Stromal cell of bone marrow (primary cell): ENCODE data around the gene OR10H1.
"Not testable (repeated sequence)": the region's sequence is repeated elsewhere in the genome, so short reads cannot be mapped to it uniquely, and the experiment has no call there.

ENCODE experiments used
- DNase-seq: peaks from one replicate; pipeline ENCODE4 v3.0.0-alpha.2; 2012; ENCODE audit warnings: low read depth

OR10H1 gene

GRCh38 chr19:15774159-15774558 lies 41.3 kb downstream of the OR10H1 start:
- DNase-seq, result not testable (repeated sequence)

GRCh38 chr19:15769586-15769985 lies 45.9 kb downstream of the OR10H1 start:
- no peak for DNase-seq

- no peak for DNase-seq
Measured at GRCh38 chr19:15759962-15760565, 55.4 kb downstream of the OR10H1 start.

DNA sequence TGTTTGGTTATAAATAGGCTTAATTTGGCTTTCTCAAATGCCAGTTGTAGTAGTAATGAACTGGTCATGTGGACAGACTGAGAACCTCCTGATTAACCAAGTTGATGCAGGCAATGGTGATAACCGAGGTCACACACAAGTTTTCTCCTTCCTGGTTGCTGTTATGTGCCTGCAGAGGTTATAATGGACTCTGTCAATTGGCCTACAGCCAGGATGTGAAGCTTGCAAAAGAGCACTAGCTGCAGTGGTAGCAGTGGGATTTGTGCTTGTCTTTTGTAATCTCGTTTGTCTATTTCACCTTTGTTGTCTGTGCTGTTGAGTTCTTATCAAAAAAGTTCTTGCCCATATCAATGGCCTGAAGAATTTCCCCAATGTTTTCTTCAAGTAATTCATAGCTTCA lies 57.1 kb downstream of the OR10H1 start:
- no peak for DNase-seq
